Measurements from ENCODE around the gene S100G.
A peak's percentile ranks its signal among the peaks of the same experiment; 100 is the strongest.

S100G gene

GRCh38 chrX:16651391-16652024, 1.6 kb downstream of the S100G start:
- DNase-seq = no peak

- no peak for DNase-seq
These were observed 3.5 kb downstream of the S100G start for GRCh38 chrX:16653424-16653823.

GRCh38 chrX:16654093-16654492, 4.1 kb downstream of the S100G start:
- no peak for DNase-seq

- no peak for DNase-seq
These were observed 8.3 kb downstream of the S100G start for GRCh38 chrX:16658284-16658683.

GRCh38 chrX:16659321-16659720, 9.4 kb downstream of the S100G start:
- no peak for DNase-seq

- DNase-seq = no peak
These were observed 11.5 kb downstream of the S100G start for GRCh38 chrX:16661495-16661894.

GRCh38 chrX:16662402-16662801, 12.4 kb downstream of the S100G start:
- no peak for DNase-seq

- no peak for DNase-seq
These were observed 14.1 kb downstream of the S100G start for GRCh38 chrX:16664074-16664473.

- peak; percentile 2 for DNase-seq
These were observed 14.7 kb downstream of the S100G start for GRCh38 chrX:16664626-16665025.

- no peak for DNase-seq
These were observed 15.1 kb downstream of the S100G start for GRCh38 chrX:16665089-16665488.

- no peak for DNase-seq
These were observed 16.6 kb downstream of the S100G start for GRCh38 chrX:16666541-16666940.

- peak; percentile 45 for DNase-seq
These were observed 21.0 kb downstream of the S100G start for GRCh38 chrX:16671005-16671404.

- no peak for DNase-seq
These were observed 28.7 kb downstream of the S100G start for GRCh38 chrX:16678689-16679088.

GRCh38 chrX:16683007-16683664, 33.2 kb downstream of the S100G start:
- no peak for DNase-seq

GRCh38 chrX:16687514-16687913, 37.6 kb downstream of the S100G start:
- DNase-seq = no peak

- DNase-seq = peak; percentile 76
These were observed 45.2 kb downstream of the S100G start for GRCh38 chrX:16695079-16695676.

- DNase-seq = no peak
These were observed 47.0 kb downstream of the S100G start for GRCh38 chrX:16696956-16697355.

- no peak for DNase-seq
These were observed 49.4 kb downstream of the S100G start for GRCh38 chrX:16699389-16699788.

GRCh38 chrX:16700734-16701133, 50.8 kb downstream of the S100G start:
- no peak for DNase-seq

- DNase-seq = no peak
These were observed 53.0 kb downstream of the S100G start for GRCh38 chrX:16702700-16703599.

Measured in CD4-positive, alpha-beta T cell treated with Interleukin-6 for 4 hours (primary cell).